Measurements from ENCODE around the gene ADGRG1.

- no peak for TF ChIP-seq CTCF (IDR thresholded peaks at IDR 0.05)
- TF ChIP-seq ZFX (IDR thresholded peaks at IDR 0.05; ENCODE audit: borderline replicate concordance) = no peak
Measured at GRCh38 chr16:57616241-57616640, 12.2 kb upstream of the ADGRG1 start.
